Measurements from ENCODE around the gene ITPR2. TPM values are rescaled to one million over a fixed set of nuclear protein-coding genes. Genes with fewer than 3 reads are reported as not detected.
"Not testable (repeated sequence)": the region's sequence is repeated elsewhere in the genome, so short reads cannot be mapped to it uniquely, and the experiment has no call there.

The ITPR2 gene
- total RNA-seq, 2 donors from 2014 or later, result 14.8 to 74.4 TPM

DNA sequence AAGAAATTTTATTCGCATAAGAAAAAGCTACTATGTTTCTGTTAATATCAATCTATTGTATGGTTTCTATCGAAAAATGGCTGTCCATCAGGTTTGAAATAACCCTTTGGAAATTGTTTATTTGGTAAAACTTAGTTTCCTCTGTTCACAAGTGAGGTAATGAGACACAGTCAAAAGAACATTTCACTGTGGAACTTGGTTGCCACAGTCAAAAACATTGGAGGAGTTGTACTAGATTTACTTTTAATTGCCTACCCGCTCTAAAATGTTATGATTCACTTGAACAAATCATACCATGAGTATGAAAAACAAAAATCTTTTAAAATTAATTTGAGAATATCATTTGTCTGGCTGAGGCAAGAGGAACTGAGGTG lies 46.5 kb downstream of the ITPR2 start:
- Mint-ChIP-seq H3K27me3 (ENCODE audit: insufficient read depth) (no peaks in the 10 kb centered on the region), H3K4me1 (peaks cover 25% of the 10 kb centered on the region), H3K27ac (peak overlapping the region; percentile 4), H3K36me3 (ENCODE audit: low read depth) (peaks cover 43% of the 10 kb centered on the region), H3K9me3 (peaks cover 22% of the 10 kb centered on the region), H3K4me3 (no peak overlapping the region)
- WGBS, 2 experiments (ENCODE audit: insufficient coverage in 1 of 2, insufficient read length in 1 of 2), result 86 to 100% methylated on average over 1 to 2 of the region's 3 CpGs
- Histone ChIP-seq H3K27me3 (ENCODE audit: control insufficient read depth, insufficient read depth, low read length, poor library complexity, severe bottlenecking) (no peaks in the 10 kb centered on the region), H3K36me3 (ENCODE audit: control insufficient read depth, insufficient read depth, low read length) (no peaks in the 10 kb centered on the region), H3K9me3 (ENCODE audit: control insufficient read depth, low read length) (peaks cover 4% of the 10 kb centered on the region), H3K4me3 (ENCODE audit: low read length) (no peak overlapping the region), H3K27ac (ENCODE audit: low read depth, low read length) (no peak overlapping the region), H3K4me1 (ENCODE audit: control insufficient read depth, insufficient read depth, low read length) (peaks cover 4% of the 10 kb centered on the region), H3K9ac (ENCODE audit: extremely low read depth, low read length, poor library complexity, severe bottlenecking) (no peak overlapping the region)
- no peak for DNase-seq
- TF ChIP-seq, protein P1, sequence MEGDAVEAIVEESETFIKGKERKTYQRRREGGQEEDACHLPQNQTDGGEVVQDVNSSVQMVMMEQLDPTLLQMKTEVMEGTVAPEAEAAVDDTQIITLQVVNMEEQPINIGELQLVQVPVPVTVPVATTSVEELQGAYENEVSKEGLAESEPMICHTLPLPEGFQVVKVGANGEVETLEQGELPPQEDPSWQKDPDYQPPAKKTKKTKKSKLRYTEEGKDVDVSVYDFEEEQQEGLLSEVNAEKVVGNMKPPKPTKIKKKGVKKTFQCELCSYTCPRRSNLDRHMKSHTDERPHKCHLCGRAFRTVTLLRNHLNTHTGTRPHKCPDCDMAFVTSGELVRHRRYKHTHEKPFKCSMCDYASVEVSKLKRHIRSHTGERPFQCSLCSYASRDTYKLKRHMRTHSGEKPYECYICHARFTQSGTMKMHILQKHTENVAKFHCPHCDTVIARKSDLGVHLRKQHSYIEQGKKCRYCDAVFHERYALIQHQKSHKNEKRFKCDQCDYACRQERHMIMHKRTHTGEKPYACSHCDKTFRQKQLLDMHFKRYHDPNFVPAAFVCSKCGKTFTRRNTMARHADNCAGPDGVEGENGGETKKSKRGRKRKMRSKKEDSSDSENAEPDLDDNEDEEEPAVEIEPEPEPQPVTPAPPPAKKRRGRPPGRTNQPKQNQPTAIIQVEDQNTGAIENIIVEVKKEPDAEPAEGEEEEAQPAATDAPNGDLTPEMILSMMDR (conservative IDR thresholded peaks at IDR 0.05), result no peak

DNA sequence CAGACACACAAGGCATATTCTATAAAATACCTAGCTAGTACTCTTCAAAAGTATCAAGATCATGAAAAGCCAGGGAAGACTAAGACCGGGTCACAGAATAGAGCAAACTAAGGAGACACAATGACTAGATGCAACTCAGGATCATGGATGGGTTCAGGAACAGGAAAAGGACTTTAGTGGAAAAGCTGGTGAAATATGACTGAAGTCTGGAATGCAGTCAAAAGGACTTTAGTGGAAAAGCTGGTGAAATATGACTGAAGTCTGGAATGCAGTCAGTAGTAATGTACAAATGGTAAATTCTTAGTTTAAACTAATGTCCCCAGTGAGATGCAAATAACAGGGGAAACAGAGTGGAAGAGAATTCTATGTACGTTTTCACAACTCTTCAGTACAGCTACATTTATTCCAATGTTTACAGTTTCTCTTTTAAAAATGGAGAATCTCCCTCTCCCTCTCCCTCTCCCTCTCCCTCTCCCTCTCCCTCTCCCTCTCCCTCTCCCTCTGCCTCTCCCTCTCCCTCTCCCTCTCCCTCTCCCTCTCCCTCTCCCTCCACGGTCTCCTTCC lies 49.1 kb downstream of the ITPR2 start:
- not testable (repeated sequence) for H3K27me3 Mint-ChIP-seq (ENCODE audit: insufficient read depth); H3K27ac ChIP-seq (ENCODE audit: low read depth, low read length); H3K27me3 ChIP-seq (ENCODE audit: control insufficient read depth, insufficient read depth, low read length, poor library complexity, severe bottlenecking); H3K9me3 ChIP-seq (ENCODE audit: control insufficient read depth, low read length); H3K9ac ChIP-seq (ENCODE audit: extremely low read depth, low read length, poor library complexity, severe bottlenecking); DNase-seq; H3K4me1 ChIP-seq (ENCODE audit: control insufficient read depth, insufficient read depth, low read length); H3K4me3 Mint-ChIP-seq; H3K36me3 ChIP-seq (ENCODE audit: control insufficient read depth, insufficient read depth, low read length); H3K4me3 ChIP-seq (ENCODE audit: low read length)
- Mint-ChIP-seq H3K27ac (peak overlapping the region; percentile 2), H3K9me3 (peaks cover 29% of the 10 kb centered on the region), H3K36me3 (ENCODE audit: low read depth) (peaks cover 63% of the 10 kb centered on the region), H3K4me1 (peaks cover 19% of the 10 kb centered on the region)
- WGBS, 2 experiments (ENCODE audit: insufficient coverage in 1 of 2, insufficient read length in 1 of 2), result 96% methylated on average over 2 of the region's 3 CpGs; no CpG with 5 or more reads in 1 of the 2 experiments

DNA sequence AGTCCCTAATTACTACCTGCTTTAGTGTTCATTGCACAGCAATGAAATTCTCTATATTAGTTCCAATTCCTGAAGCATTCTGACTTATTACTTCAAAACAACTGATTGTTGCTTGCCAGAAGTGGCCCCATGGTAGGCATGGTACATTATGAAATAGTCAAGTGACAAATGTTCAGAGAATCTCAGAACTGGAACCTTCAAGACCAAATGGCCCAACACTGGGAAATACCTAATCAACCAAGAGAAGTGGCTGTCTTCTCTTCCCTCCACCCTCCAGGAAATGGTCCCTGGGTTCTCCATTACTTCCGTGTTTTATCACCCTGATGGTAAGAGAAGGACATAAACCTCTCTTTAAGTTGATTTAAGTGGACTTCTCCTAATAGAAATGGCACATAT lies 49.9 kb downstream of the ITPR2 start:
- TF ChIP-seq, protein P1 (conservative IDR thresholded peaks at IDR 0.05), result no peak
- Histone ChIP-seq H3K4me1 (ENCODE audit: control insufficient read depth, insufficient read depth, low read length) (no peaks in the 10 kb centered on the region), H3K9ac (ENCODE audit: extremely low read depth, low read length, poor library complexity, severe bottlenecking) (no peak overlapping the region), H3K27ac (ENCODE audit: low read depth, low read length) (no peak overlapping the region), H3K9me3 (ENCODE audit: control insufficient read depth, low read length) (peaks cover 4% of the 10 kb centered on the region), H3K4me3 (ENCODE audit: low read length) (no peak overlapping the region), H3K27me3 (ENCODE audit: control insufficient read depth, insufficient read depth, low read length, poor library complexity, severe bottlenecking) (no peaks in the 10 kb centered on the region), H3K36me3 (ENCODE audit: control insufficient read depth, insufficient read depth, low read length) (no peaks in the 10 kb centered on the region)
- DNase-seq, result no peak
- Mint-ChIP-seq H3K27ac (no peak overlapping the region), H3K27me3 (ENCODE audit: insufficient read depth) (no peaks in the 10 kb centered on the region), H3K9me3 (peaks cover 36% of the 10 kb centered on the region), H3K4me3 (no peak overlapping the region), H3K4me1 (peaks cover 12% of the 10 kb centered on the region), H3K36me3 (ENCODE audit: low read depth) (peaks cover 63% of the 10 kb centered on the region)
- 71% methylated on average over 1 of the region's 1 CpG; no CpG with 5 or more reads in 1 of the 2 experiments for WGBS, 2 experiments (ENCODE audit: insufficient coverage in 1 of 2, insufficient read length in 1 of 2)

Data from endodermal cell (in vitro differentiated cells).